Measurements from ENCODE around the gene EFNB1. TPM values are rescaled to one million over a fixed set of nuclear protein-coding genes. Genes with fewer than 3 reads are reported as not detected.

The EFNB1 gene
- total RNA-seq, 4 donors from 2014 or later: 17.5 to 36.0 (median 28.5) TPM

DNA sequence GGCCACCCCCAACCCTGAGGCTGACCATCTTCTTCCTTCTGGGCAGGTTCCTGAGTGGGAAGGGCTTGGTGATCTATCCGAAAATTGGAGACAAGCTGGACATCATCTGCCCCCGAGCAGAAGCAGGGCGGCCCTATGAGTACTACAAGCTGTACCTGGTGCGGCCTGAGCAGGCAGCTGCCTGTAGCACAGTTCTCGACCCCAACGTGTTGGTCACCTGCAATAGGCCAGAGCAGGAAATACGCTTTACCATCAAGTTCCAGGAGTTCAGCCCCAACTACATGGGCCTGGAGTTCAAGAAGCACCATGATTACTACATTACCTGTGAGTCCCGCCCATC lies 9.7 kb downstream of the EFNB1 start:
- Histone ChIP-seq H3K4me1 (peaks cover 0 to 16% (median 0%) of the 10 kb centered on the region in 3 donors), H3K4me3 (no peak overlapping the region), H3K36me3 (peaks cover 0 to 39% of the 10 kb centered on the region in 2 donors), H3K27ac (no peak overlapping the region), H3K27me3 (no peaks in the 10 kb centered on the region), H3K9me3 (no peaks in the 10 kb centered on the region)
- WGBS, 2 donors (ENCODE audit: low coverage in 1 of 2): 80% methylated on average over 1 of the region's 8 CpGs; no CpG with 5 or more reads in 1 of the 2 donors
- ATAC-seq: no peak
- TF ChIP-seq EP300 (IDR thresholded peaks at IDR 0.05) (no peak), POLR2A (IDR thresholded peaks at IDR 0.05) (no peak), POLR2AphosphoS5 (IDR thresholded peaks at IDR 0.05) (no peak)
- TF ChIP-seq, protein P1, sequence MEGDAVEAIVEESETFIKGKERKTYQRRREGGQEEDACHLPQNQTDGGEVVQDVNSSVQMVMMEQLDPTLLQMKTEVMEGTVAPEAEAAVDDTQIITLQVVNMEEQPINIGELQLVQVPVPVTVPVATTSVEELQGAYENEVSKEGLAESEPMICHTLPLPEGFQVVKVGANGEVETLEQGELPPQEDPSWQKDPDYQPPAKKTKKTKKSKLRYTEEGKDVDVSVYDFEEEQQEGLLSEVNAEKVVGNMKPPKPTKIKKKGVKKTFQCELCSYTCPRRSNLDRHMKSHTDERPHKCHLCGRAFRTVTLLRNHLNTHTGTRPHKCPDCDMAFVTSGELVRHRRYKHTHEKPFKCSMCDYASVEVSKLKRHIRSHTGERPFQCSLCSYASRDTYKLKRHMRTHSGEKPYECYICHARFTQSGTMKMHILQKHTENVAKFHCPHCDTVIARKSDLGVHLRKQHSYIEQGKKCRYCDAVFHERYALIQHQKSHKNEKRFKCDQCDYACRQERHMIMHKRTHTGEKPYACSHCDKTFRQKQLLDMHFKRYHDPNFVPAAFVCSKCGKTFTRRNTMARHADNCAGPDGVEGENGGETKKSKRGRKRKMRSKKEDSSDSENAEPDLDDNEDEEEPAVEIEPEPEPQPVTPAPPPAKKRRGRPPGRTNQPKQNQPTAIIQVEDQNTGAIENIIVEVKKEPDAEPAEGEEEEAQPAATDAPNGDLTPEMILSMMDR (IDR thresholded peaks at IDR 0.05): no peak

DNA sequence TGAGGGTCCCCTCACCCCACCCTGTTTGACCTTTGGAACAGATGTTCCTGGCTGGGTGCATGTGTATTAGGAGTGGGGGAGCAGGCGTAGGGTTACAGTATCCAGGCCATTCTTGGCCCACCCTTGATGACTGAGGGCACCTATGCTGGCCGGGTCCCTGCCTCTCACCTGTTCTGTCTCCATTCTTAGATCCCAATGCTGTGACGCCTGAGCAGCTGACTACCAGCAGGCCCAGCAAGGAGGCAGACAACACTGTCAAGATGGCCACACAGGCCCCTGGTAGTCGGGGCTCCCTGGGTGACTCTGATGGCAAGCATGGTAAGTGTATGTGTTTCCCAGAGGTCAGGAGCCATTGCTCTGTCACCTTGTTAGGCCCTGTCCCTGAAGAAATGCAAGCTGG lies 10.9 kb downstream of the EFNB1 start:
- no CpG with 5 or more reads among the region's 4 CpGs for WGBS, 2 donors (ENCODE audit: low coverage in 1 of 2)
- Histone ChIP-seq H3K27ac (no peak overlapping the region), H3K4me3 (no peak overlapping the region)

DNA sequence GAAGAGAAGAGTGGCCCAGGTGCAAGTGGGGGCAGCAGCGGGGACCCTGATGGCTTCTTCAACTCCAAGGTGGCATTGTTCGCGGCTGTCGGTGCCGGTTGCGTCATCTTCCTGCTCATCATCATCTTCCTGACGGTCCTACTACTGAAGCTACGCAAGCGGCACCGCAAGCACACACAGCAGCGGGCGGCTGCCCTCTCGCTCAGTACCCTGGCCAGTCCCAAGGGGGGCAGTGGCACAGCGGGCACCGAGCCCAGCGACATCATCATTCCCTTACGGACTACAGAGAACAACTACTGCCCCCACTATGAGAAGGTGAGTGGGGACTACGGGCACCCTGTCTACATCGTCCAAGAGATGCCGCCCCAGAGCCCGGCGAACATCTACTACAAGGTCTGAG lies 11.4 kb downstream of the EFNB1 start:
- Histone ChIP-seq H3K4me3 (no peak overlapping the region), H3K27ac (no peak overlapping the region), H3K27me3 (no peaks in the 10 kb centered on the region), H3K9me3 (no peaks in the 10 kb centered on the region), H3K36me3 (peaks cover 0 to 44% of the 10 kb centered on the region in 2 donors), H3K4me1 (no peaks in the 10 kb centered on the region)
- 70% methylated on average over 2 of the region's 22 CpGs; no CpG with 5 or more reads in 1 of the 2 donors for WGBS, 2 donors (ENCODE audit: low coverage in 1 of 2)
- TF ChIP-seq, protein P1 (IDR thresholded peaks at IDR 0.05): no peak
- TF ChIP-seq POLR2AphosphoS5 (IDR thresholded peaks at IDR 0.05): no peak
- TF ChIP-seq EP300 (IDR thresholded peaks at IDR 0.05): no peak
- TF ChIP-seq POLR2A (IDR thresholded peaks at IDR 0.05): no peak
- ATAC-seq: no peak

More for the DNA sequence above, 10.9 kb downstream of the EFNB1 start:
- Histone ChIP-seq H3K9me3 (no peaks in the 10 kb centered on the region), H3K27me3 (no peaks in the 10 kb centered on the region), H3K4me1 (peaks cover 0 to 4% (median 0%) of the 10 kb centered on the region in 3 donors), H3K36me3 (peaks cover 0 to 44% of the 10 kb centered on the region in 2 donors)
- ATAC-seq: no peak
- TF ChIP-seq POLR2A (IDR thresholded peaks at IDR 0.05) (no peak), EP300 (IDR thresholded peaks at IDR 0.05) (no peak), POLR2AphosphoS5 (IDR thresholded peaks at IDR 0.05) (no peak)
- TF ChIP-seq, protein P1 (IDR thresholded peaks at IDR 0.05): no peak

DNA sequence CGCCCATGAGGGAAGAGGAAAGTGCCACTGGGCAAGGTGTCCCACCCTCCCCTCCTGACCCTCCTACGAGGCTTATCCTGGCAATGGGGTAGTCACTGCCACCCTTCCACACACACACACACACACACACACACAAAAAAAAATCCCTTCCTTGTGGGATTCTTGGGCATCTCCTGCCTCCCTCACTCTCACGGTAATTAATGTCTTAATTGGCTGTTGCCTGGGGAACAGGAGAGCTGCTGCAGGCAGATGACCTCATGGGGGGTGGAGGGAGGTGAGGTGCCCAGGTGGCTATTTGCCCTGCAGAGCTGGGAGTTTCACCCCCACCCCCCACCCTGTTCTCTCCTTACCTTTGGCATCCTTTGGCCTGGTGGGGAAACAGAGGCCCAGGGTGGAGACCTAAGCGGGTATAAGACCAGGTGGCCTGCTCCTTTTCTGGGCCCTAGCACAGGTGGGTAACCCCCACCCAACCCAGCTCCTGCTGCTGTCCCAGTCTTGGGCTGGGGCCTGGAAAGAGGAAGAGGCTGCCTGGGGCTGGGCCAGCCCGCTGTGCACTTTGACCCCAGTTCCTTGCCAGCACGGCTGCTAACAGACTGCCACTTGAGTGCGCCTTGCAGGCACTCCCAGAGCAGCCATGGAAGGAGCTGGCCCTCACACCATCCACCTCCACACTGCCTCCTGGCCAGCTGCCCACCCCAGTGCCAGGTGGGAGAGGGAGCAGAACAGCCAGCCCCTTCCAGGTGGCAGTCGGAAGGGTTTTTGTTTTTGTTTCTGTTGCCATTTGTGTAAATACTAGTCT lies 12.6 kb downstream of the EFNB1 start:
- TF ChIP-seq POLR2AphosphoS5 (IDR thresholded peaks at IDR 0.05): no peak
- TF ChIP-seq, protein P1 (IDR thresholded peaks at IDR 0.05): no peak
- no peak for TF ChIP-seq EP300 (IDR thresholded peaks at IDR 0.05)
- TF ChIP-seq POLR2A (IDR thresholded peaks at IDR 0.05): no peak
- Histone ChIP-seq H3K27ac (no peak overlapping the region), H3K4me3 (no peak overlapping the region), H3K36me3 (peaks cover 0 to 44% of the 10 kb centered on the region in 2 donors), H3K4me1 (no peaks in the 10 kb centered on the region), H3K27me3 (no peaks in the 10 kb centered on the region), H3K9me3 (no peaks in the 10 kb centered on the region)
- ATAC-seq: no peak
- WGBS, 2 donors (ENCODE audit: low coverage in 1 of 2): 100% methylated on average over 1 of the region's 8 CpGs; no CpG with 5 or more reads in 1 of the 2 donors

DNA sequence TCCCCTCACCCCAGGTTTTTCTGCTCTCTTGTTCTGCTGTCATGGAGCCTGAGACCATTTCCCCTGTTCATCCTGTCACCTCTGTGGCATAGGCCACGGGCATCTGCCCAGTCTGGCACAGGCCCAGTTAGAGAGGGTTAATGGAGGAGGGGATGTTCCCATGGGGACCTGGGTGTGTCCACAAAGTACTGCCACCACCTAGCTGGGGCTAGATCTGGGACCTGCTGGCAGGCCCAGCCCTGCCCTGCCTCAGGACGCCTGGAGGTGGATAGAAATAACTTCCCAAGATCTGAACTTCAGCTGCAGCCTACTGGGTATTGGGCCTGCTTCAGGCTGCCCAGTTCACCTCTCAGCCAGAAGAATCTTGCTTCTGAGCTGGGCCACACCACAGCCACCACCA lies 13.5 kb downstream of the EFNB1 start:
- Histone ChIP-seq H3K36me3 (peaks cover 0 to 44% of the 10 kb centered on the region in 2 donors), H3K9me3 (no peaks in the 10 kb centered on the region), H3K4me3 (no peak overlapping the region), H3K27ac (no peak overlapping the region), H3K4me1 (no peaks in the 10 kb centered on the region), H3K27me3 (no peaks in the 10 kb centered on the region)
- TF ChIP-seq POLR2AphosphoS5 (IDR thresholded peaks at IDR 0.05) (no peak), EP300 (IDR thresholded peaks at IDR 0.05) (no peak), POLR2A (IDR thresholded peaks at IDR 0.05) (no peak)
- TF ChIP-seq, protein P1 (IDR thresholded peaks at IDR 0.05): no peak
- no peak for ATAC-seq
- no CpG with 5 or more reads among the region's 2 CpGs for WGBS, 2 donors (ENCODE audit: low coverage in 1 of 2)

Data from gastroesophageal sphincter (tissue), 4 donors.